Stimulated activated CD8-positive, alpha-beta memory T cell treated with anti-CD3 and anti-CD28 coated beads, Interleukin-12 subunit alpha, Interleukin-12 subunit beta, amount 100 ng/mL, for 24 hours (primary cell): ENCODE results near the gene MCF2L2.
"Not testable (repeated sequence)": the region's sequence is repeated elsewhere in the genome, so short reads cannot be mapped to it uniquely, and the experiment has no call there.

Experiments
- DNase-seq: peaks from one replicate; pipeline ENCODE4 v3.0.0-alpha.2; 2020; ENCODE audit errors: extremely low read depth

The MCF2L2 gene

DNA sequence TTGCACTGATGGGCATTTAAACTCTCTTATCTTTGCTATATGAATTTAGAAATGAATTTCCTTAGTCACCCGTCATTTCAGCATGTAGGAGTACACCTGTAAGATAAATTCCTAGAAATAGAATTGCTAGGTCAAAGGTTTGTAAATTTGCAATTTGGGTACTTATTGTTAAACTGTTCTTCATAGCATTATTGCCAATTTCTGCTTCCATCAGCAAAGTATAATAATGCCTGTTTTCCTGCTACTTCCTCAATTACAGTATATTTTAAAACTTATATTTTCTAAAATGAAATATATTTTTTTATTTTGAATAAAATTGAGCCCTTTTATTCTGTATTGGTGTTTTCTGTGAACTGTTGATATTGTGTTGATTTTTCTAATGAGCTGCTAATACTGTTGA lies 16.3 kb upstream of the MCF2L2 start:
- no peak for DNase-seq

- DNase-seq = no peak
Measured at GRCh38 chr3:183443395-183444385, 15.3 kb upstream of the MCF2L2 start.

- no peak for DNase-seq
Measured at GRCh38 chr3:183442994-183443393, 14.6 kb upstream of the MCF2L2 start.

GRCh38 chr3:183440521-183440920 lies 12.1 kb upstream of the MCF2L2 start:
- not testable (repeated sequence) for DNase-seq

GRCh38 chr3:183439515-183439914 lies 11.1 kb upstream of the MCF2L2 start:
- DNase-seq = no peak

GRCh38 chr3:183438735-183439134 lies 10.3 kb upstream of the MCF2L2 start:
- DNase-seq = no peak

- DNase-seq = no peak
Measured at GRCh38 chr3:183437666-183438564, 9.5 kb upstream of the MCF2L2 start.

GRCh38 chr3:183437061-183437460 lies 8.6 kb upstream of the MCF2L2 start:
- no peak for DNase-seq

DNA sequence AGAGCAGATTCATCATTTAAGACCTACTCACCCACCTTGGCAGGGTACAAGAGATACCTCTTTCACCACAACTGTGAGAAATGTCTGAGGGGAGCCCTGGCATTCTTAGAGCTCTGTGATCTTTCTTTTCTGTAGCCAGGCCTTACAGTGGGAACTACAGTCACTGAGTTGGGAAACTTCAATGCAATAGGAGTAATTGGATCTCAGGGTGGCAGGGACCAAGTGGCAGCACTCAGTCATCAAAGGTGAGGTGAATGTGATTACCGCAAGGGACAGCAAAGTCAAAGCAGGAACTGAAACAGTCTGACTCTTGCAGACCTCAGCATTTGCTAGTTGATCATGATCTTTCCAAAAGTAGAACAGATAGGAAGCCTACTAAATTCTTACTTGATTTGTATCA lies 7.2 kb upstream of the MCF2L2 start:
- DNase-seq = no peak

- DNase-seq = no peak
Measured at GRCh38 chr3:183434992-183435391, 6.6 kb upstream of the MCF2L2 start.

DNA sequence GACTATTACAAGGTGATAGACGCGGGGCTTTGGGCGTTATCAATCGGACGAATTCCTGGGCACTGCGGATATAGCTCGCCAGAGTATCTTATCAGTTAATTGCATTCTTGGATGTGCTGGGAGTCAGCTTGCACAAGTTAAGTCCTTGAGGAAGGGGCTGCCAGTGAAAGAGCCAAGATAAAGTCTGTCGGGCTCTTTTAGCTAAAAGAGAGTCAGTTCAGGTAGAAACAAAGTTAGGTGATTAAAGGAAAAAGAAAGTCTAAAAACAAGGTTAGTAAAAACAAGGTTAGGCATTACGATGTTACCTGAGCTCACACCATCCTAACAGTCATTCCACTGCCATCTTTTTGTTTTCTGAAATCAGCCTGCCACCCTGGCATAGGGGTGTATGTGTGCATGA lies 6.1 kb upstream of the MCF2L2 start:
- DNase-seq = no peak

DNA sequence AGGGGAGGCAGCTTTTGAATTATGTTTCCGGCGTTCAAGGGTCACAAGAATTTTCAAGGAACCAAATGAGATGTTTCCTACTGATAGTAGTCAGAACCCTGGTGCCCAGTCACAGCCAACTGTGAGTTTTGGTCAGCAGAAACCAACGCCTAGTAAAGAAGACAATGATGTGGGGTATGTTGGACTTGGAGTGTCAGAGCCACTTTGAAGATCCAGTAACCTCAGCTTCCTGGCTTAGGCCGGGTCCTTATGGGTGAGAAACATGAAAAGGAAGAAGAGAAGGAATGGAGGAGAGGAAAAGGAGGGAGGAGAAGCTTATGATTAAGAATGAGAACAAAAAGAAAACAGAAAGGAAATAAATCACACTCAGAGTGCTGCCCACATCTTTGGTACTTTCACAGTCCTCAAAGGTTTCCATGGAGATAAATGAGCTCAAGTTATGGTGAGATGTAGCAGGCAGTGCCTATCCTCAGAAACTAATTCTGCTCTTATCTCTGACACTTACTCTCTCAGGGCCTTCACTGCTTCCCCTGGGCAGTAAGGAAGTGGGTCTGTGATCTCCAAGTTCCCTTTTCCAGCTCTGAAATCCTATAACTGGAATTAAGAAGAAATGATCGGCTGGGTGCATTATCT lies 2.0 kb upstream of the MCF2L2 start:
- DNase-seq = no peak

GRCh38 chr3:183427876-183428446 lies 458 bp downstream of the MCF2L2 start:
- DNase-seq = no peak

DNA sequence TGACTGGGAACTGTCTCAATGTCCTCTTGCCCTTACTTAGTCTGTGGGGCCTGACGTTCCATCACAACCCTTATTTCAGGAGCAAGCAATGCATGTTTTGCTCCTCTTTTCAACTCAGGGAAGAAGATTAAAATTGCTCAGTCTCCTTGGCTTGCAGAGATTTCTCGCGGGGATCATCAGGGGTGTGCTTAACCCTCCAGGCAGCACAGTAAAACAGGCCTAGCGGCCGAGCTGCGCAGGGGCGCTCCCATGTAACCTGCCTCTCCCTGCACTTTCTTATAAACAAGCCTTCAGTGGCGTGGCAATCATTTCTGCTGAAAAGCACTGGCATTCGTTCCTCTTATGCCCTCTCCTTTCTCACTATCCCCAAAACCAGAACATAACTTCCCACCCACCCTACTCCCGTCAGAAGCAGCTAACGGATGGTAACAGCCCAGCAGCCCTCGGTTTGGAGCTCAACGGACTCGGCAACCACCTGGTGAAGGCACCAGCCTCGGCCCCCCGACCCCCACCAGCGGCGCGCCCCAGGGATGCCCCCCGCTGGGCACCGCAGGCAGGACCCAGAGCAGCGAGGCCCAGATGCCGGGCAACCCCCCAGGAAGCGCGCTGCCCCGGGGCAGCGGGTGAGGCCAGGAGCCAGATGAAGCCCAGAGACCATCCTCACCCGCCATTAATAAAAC lies 1.1 kb downstream of the MCF2L2 start:
- no peak for DNase-seq

GRCh38 chr3:183418807-183419206 lies 9.6 kb downstream of the MCF2L2 start:
- not testable (repeated sequence) for DNase-seq

DNA sequence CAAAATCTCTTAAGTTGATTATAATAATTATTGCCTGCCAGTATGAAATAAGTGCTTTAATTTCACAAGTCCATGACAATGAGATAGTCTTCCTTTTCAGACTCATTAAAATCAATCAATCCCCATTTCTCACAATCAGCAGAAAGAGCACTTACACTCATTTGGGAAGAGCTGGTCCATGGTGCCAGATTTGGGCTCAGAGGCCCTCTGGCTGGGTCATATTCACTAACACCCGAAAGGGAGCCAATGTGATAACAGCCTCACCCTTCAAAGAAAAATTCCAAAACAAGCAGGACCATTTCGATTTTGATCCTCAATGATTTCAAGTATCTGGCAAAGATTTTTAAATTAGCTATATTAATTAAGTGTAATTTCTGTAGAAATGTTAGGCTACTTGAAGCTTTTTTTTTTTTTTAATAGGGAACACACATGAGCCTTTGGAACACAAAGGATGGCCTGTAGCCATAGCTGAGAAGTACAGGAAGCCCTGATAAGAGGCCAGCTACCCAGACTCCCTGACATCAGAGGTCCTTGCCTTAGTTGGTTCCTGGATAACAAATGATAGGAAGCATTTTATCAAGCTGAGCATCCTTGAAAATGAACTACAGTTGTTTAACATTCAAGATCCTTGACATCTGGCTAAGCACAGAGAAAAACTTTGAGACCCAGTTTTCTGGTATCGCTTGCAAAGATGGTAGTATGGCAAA lies 17.1 kb downstream of the MCF2L2 start:
- no peak for DNase-seq

GRCh38 chr3:183410759-183411158 lies 17.7 kb downstream of the MCF2L2 start:
- no peak for DNase-seq

DNA sequence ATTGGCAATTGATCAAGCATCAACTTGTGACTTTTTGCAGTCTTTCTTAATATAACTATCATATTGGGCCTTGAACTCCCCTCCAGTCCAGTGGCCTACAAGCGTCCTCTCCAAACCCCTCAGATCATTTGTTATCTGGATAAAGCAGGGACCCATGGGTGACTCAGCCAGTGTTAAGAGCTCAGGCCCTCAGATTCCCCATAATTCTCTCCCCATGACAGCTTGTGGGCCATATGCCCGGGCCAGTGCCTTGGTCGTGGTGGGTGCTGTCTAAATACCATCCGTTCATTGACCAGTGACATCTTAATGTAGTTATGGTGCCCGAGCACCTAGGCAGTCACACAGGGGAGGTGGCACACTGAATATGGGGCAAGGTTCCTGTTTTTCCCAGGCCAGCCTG lies 18.1 kb downstream of the MCF2L2 start:
- no peak for DNase-seq

- DNase-seq = no peak
Measured at GRCh38 chr3:183409219-183409618, 19.2 kb downstream of the MCF2L2 start.

- DNase-seq = no peak
Measured at GRCh38 chr3:183401678-183402077, 26.7 kb downstream of the MCF2L2 start.
